Osteocyte (in vitro differentiated cells): Measurements from ENCODE around the gene MRPS11. TPM values are rescaled to one million over a fixed set of nuclear protein-coding genes. Genes with fewer than 3 reads are reported as not detected.

Experiments used
- DNase-seq: peaks from one replicate; pipeline ENCODE4 v3.0.0; 2021; ENCODE audit warnings: mixed read lengths; ENCODE audit not compliant: unreplicated experiment; ENCODE audit errors: extremely low spot score
- H3K27ac Mint-ChIP-seq: one replicate; pipeline ENCODE4 v1.8.0; 2021; ENCODE audit warnings: mild to moderate bottlenecking, mixed read lengths; ENCODE audit not compliant: unreplicated experiment
- H3K27me3 Mint-ChIP-seq: one replicate; pipeline ENCODE4 v1.8.0; 2021; ENCODE audit warnings: mixed read lengths; ENCODE audit not compliant: unreplicated experiment
- H3K36me3 Mint-ChIP-seq: one replicate; pipeline ENCODE4 v1.8.0; 2021; ENCODE audit warnings: mixed read lengths; ENCODE audit not compliant: unreplicated experiment
- H3K4me1 Mint-ChIP-seq: one replicate; pipeline ENCODE4 v1.8.0; 2021; ENCODE audit warnings: mixed read lengths; ENCODE audit not compliant: unreplicated experiment
- H3K4me3 Mint-ChIP-seq: one replicate; pipeline ENCODE4 v1.8.0; 2021; ENCODE audit warnings: mild to moderate bottlenecking, moderate library complexity, mixed read lengths; ENCODE audit not compliant: unreplicated experiment
- H3K9me3 Mint-ChIP-seq: one replicate; pipeline ENCODE4 v1.8.0; 2021; ENCODE audit warnings: mixed read lengths; ENCODE audit not compliant: unreplicated experiment
- CTCF ChIP-seq: fragments of 200-600 bp; sonication (generic); IDR thresholded peaks from 2 replicates; pipeline ENCODE4 v1.5.0; 2021; ENCODE audit warnings: antibody characterized with exemption, mild to moderate bottlenecking, moderate library complexity
- total RNA-seq: library from RNA; stranded (reverse); gene quantifications from 2 replicates; pipeline ENCODE4 v1.2.1, GENCODE V29; 2021

MRPS11 gene
- total RNA-seq, 1 donor from 2014 or later: 41.9 TPM

GRCh38 chr15:88454236-88454635 is 13.3 kb upstream of the MRPS11 start:
- Mint-ChIP-seq H3K9me3 (no peaks in the 10 kb centered on the region), H3K4me3 (no peak overlapping the region), H3K27ac (no peak overlapping the region), H3K36me3 (peaks cover 8% of the 10 kb centered on the region), H3K27me3 (peaks cover 7% of the 10 kb centered on the region), H3K4me1 (peaks cover 2% of the 10 kb centered on the region)
- TF ChIP-seq CTCF: no peak
- no peak for DNase-seq

GRCh38 chr15:88454867-88455810 is 12.4 kb upstream of the MRPS11 start:
- peaks cover 2% of the 10 kb centered on the region for H3K4me1 Mint-ChIP-seq
- no peak overlapping the region for H3K27ac Mint-ChIP-seq
- peak; percentile 72 for TF ChIP-seq CTCF
- peaks cover 8% of the 10 kb centered on the region for H3K36me3 Mint-ChIP-seq
- no peak overlapping the region for H3K4me3 Mint-ChIP-seq
- peak; percentile 80 for DNase-seq
- no peaks in the 10 kb centered on the region for H3K9me3 Mint-ChIP-seq
- H3K27me3 Mint-ChIP-seq: peaks cover 7% of the 10 kb centered on the region

DNA sequence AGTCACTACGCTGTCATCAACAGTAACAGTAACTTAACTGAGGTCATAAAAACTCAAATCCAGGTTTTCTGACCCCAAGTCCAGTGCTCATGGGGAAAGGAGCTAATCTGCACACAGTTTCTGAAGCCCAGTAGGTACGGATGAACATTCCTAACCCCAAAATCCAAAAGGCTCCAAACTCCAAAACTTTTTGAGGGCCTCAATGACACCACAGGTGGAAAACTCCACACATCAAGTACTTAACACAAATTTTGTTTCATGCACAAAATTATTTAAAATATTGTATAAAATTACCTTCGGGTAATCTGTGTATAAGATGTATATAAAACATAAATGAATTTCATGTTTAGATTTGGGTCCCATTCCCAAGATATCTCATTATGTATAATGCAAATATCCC is 10.8 kb upstream of the MRPS11 start:
- Mint-ChIP-seq H3K27me3 (peaks cover 5% of the 10 kb centered on the region), H3K27ac (no peak overlapping the region), H3K36me3 (peaks cover 15% of the 10 kb centered on the region), H3K4me1 (peaks cover 2% of the 10 kb centered on the region), H3K4me3 (no peak overlapping the region), H3K9me3 (no peaks in the 10 kb centered on the region)
- TF ChIP-seq CTCF: no peak
- no peak for DNase-seq

DNA sequence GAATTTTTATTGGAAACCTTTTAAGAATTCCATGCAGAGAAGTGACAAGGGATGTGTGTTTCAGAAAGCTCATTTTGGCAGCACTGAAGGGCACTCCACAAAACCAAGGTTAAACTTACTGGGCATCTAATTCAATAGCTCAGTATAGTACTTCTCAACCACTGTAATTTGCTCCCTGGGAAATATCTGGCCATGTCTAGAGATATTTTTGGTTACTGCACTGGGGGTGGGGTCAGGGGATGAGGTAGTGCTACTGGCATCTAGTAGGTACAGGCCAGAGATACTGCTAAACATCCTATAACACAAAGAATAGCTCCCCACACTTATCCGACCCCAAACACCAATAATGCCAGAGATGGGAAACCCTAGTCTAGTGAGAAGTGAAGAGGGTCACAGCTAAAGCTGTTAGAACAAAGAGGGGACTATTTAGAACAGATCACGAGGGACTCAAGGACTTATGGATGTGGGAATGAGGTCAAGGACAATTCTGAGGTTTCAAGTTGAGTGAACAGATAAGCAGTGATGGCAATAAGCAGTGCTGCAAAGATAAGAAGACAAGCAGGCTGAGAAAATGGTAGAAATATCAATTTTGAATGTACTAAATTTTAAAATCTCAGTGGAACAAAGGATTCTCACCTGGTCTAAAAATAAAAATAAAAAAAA is 3.5 kb upstream of the MRPS11 start:
- DNase-seq: peak; percentile 0
- peaks cover 17% of the 10 kb centered on the region for H3K36me3 Mint-ChIP-seq
- no peaks in the 10 kb centered on the region for H3K9me3 Mint-ChIP-seq
- H3K27ac Mint-ChIP-seq: no peak overlapping the region
- no peaks in the 10 kb centered on the region for H3K27me3 Mint-ChIP-seq
- H3K4me3 Mint-ChIP-seq: no peak overlapping the region
- TF ChIP-seq CTCF: no peak
- peaks cover 25% of the 10 kb centered on the region for H3K4me1 Mint-ChIP-seq

GRCh38 chr15:88465633-88466224 is 1.8 kb upstream of the MRPS11 start:
- Mint-ChIP-seq H3K27ac (no peak overlapping the region), H3K4me3 (peak overlapping the region; percentile 92), H3K4me1 (peaks cover 25% of the 10 kb centered on the region), H3K27me3 (no peaks in the 10 kb centered on the region), H3K36me3 (peaks cover 15% of the 10 kb centered on the region), H3K9me3 (no peaks in the 10 kb centered on the region)
- TF ChIP-seq CTCF: no peak
- DNase-seq: peak; percentile 6
